RWPE2 (cell line): ENCODE results near the gene SASS6.

Experiments
- ATAC-seq: fragments of 200-7000 bp; cut with Tn5 transposase; 3 replicates; pipeline ENCODE4 v1.9.1; 2021; ENCODE audit warnings: low read depth
- DNase-seq: peaks from one replicate; pipeline ENCODE4 v3.0.0-alpha.2; 2020; ENCODE audit warnings: low spot score
- H3K27ac ChIP-seq: fragments of 450-650 bp; 2 replicates; pipeline ENCODE4 v1.5.1; 2017; ENCODE audit warnings: mild to moderate bottlenecking; ENCODE audit not compliant: poor library complexity, severe bottlenecking
- H3K27me3 ChIP-seq: fragments of 250-450 bp; sonication (Bioruptor Pico); 2 replicates; pipeline ENCODE4 v1.5.1; 2021; ENCODE audit warnings: mild to moderate bottlenecking, moderate library complexity; ENCODE audit not compliant: insufficient read depth, poor library complexity, severe bottlenecking
- H3K36me3 ChIP-seq: fragments of 250-450 bp; sonication (Bioruptor Pico); 2 replicates; pipeline ENCODE4 v1.5.1; 2020; ENCODE audit warnings: low read depth, mild to moderate bottlenecking, moderate library complexity
- H3K4me1 ChIP-seq: fragments of 250-450 bp; sonication (Bioruptor Pico); 2 replicates; pipeline ENCODE4 v1.5.1; 2021; ENCODE audit warnings: mild to moderate bottlenecking, moderate library complexity; ENCODE audit not compliant: insufficient read depth, poor library complexity, severe bottlenecking
- H3K4me3 ChIP-seq: fragments of 250-450 bp; sonication (Bioruptor Pico); 2 replicates; pipeline ENCODE4 v1.5.1; 2021; ENCODE audit warnings: mild to moderate bottlenecking, moderate library complexity; ENCODE audit not compliant: severe bottlenecking
- H3K9me3 ChIP-seq: fragments of 250-450 bp; sonication (Bioruptor Pico); 2 replicates; pipeline ENCODE4 v1.5.1; 2021; ENCODE audit warnings: mild to moderate bottlenecking, moderate library complexity; ENCODE audit not compliant: severe bottlenecking
- CTCF ChIP-seq: fragments of 450-650 bp; IDR thresholded peaks from one replicate; pipeline ENCODE4 v1.5.1; 2017; ENCODE audit warnings: mild to moderate bottlenecking, moderate library complexity; ENCODE audit not compliant: poor library complexity, severe bottlenecking

SASS6 gene

GRCh38 chr1:100132566-100133477 lies at the start of gene SASS6, which contains the start of gene TRMT13:
TSS of gene SASS6 (minus strand) at chr1:100132930. CDS start at chr1:100132814, 116 bp downstream.
TSS of gene TRMT13 (plus strand) at chr1:100133163. CDS start at chr1:100133169, 6 bp downstream.
- no peak for TF ChIP-seq CTCF
- peak; percentile 95 for DNase-seq
- H3K27ac ChIP-seq = peak within 1 kb of the TSS; percentile 43
- H3K36me3 ChIP-seq = peaks cover 23% of the 10 kb centered on the region
- H3K9me3 ChIP-seq = no peaks in the 10 kb centered on the region
- H3K27me3 ChIP-seq = no peaks in the 10 kb centered on the region
- peak; percentile 95 for ATAC-seq
- H3K4me3 ChIP-seq = peak within 1 kb of the TSS; percentile 81
- peaks cover 17% of the 10 kb centered on the region for H3K4me1 ChIP-seq

- TF ChIP-seq CTCF = no peak
- DNase-seq (no peak), ATAC-seq (no peak)
- H3K27me3 ChIP-seq = no peaks in the 10 kb centered on the region
- no peak within 1 kb of the TSS for H3K27ac ChIP-seq
- H3K4me3 ChIP-seq = no peak within 1 kb of the TSS
- H3K4me1 ChIP-seq = no peaks in the 10 kb centered on the region
- H3K36me3 ChIP-seq = no peaks in the 10 kb centered on the region
- H3K9me3 ChIP-seq = no peaks in the 10 kb centered on the region
Measured at GRCh38 chr1:100178091-100178490, 45.4 kb upstream of the SASS6 start, which contains the start of gene LRRC39. TSS of gene LRRC39 (minus strand) at chr1:100178256. CDS start at chr1:100168516, 9,740 bp downstream.

GRCh38 chr1:100177295-100178041 lies 44.7 kb upstream of the SASS6 start:
- Histone ChIP-seq H3K4me3 (no peak overlapping the region), H3K27ac (no peak overlapping the region), H3K9me3 (no peaks in the 10 kb centered on the region), H3K36me3 (no peaks in the 10 kb centered on the region), H3K27me3 (no peaks in the 10 kb centered on the region), H3K4me1 (no peaks in the 10 kb centered on the region)
- TF ChIP-seq CTCF = no peak
- ATAC-seq (no peak), DNase-seq (no peak)

GRCh38 chr1:100168051-100168450 lies 35.3 kb upstream of the SASS6 start:
- Histone ChIP-seq H3K27me3 (no peaks in the 10 kb centered on the region), H3K4me1 (no peaks in the 10 kb centered on the region), H3K36me3 (no peaks in the 10 kb centered on the region), H3K27ac (no peak overlapping the region), H3K9me3 (no peaks in the 10 kb centered on the region), H3K4me3 (no peak overlapping the region)
- ATAC-seq (no peak), DNase-seq (no peak)
- no peak for TF ChIP-seq CTCF
